ENCODE measurements around the gene PHOX2A.

DNA sequence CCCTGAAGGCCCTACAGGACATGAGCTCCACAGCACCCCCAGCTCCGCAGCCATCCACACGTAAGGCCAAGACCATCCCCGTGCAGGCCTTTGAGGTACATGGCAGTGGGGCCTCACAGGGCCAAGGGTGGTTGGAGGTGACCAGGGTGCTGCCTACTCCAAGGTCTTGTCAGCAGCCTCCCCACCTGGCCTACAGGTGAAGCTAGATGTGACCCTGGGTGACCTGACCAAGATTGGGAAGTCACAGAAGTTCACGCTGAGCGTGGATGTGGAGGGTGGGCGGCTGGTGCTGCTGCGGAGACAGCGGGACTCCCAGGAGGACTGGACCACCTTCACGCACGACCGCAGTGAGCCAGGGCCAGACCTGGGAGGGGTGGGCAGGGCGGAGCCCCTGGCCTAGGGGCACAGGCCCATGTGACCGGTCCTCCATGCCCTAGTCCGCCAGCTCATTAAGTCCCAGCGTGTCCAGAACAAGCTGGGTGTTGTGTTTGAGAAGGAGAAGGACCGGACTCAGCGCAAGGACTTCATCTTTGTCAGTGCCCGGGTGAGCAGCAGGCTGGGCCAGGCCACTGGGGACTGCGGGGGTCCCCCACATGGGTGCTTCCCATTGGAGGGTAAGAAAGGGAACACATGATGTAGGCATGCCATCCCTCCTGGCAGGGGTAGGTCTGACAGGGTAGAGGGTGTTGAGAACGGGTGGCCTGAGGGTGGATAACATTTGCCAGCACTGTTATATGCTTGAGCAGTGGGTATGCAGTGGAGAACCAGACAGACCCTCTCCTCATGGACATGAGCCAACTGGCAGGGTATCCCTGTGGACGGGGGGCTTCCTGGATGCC, 13.8 kb downstream of the PHOX2A start:
- TF ChIP-seq CTCF (conservative IDR thresholded peaks at IDR 0.05; ENCODE audit: low read length) (no peak), EZH2phosphoT487 (IDR thresholded peaks at IDR 0.05; ENCODE audit: borderline replicate concordance) (no peak)

Data from Loucy (cell line).